Prostate gland (tissue), 2 donors: ENCODE measurements around the gene CYP2C8. TPM values are rescaled to one million over a fixed set of nuclear protein-coding genes. Genes with fewer than 3 reads are reported as not detected.

Source experiments
- DNase-seq: peaks from one replicate; pipeline ENCODE4 v3.0.0-alpha.2; 2019; ENCODE audit warnings: low spot score
- H3K27ac ChIP-seq, 2 donors: fragments of 200-600 bp; sonication (generic); 2 replicates each; pipeline ENCODE4 v1.5.1; 2017 to 2019
- H3K27me3 ChIP-seq: fragments of 200-600 bp; sonication (generic); replicated peaks from 2 replicates; pipeline ENCODE4 v1.5.1; 2019; ENCODE audit not compliant: insufficient read depth
- H3K36me3 ChIP-seq, 2 donors: fragments of 200-600 bp; sonication (generic); 1 replicate in 1 of 2; 2 replicates in 1 of 2; pipeline versions ENCODE4 v1.5.1 to v1.8.1; 2017 to 2019
- H3K4me1 ChIP-seq: fragments of 200-600 bp; sonication (generic); replicated peaks from 2 replicates; pipeline ENCODE4 v1.5.1; 2019
- H3K4me3 ChIP-seq, 2 donors: fragments of 200-600 bp; sonication (generic); 2 replicates each; pipeline ENCODE4 v1.5.1; 2017 to 2019
- H3K9me3 ChIP-seq: fragments of 200-600 bp; sonication (generic); 2 replicates; pipeline ENCODE4 v1.5.1; 2017
- CTCF ChIP-seq, 4 experiments: fragments of 200-600 bp in 2 of 4; fragments of 450-650 bp in 2 of 4; sonication (generic) in 2 of 4; IDR thresholded peaks; 1 replicate in 3 of 4; 2 replicates in 1 of 4; pipeline ENCODE4 v1.5.1; 2016 to 2019; ENCODE audit warnings: antibody characterized with exemption in 4 of 4, mild to moderate bottlenecking in 2 of 4, moderate library complexity in 2 of 4
- POLR2A ChIP-seq: fragments of 450-650 bp; IDR thresholded peaks from one replicate; pipeline ENCODE4 v1.6.1; 2016; ENCODE audit warnings: antibody characterized with exemption, mild to moderate bottlenecking
- POLR2AphosphoS5 ChIP-seq: sonication (generic); formaldehyde crosslinking; IDR thresholded peaks from one replicate; pipeline ENCODE4 v1.6.1; 2017; ENCODE audit warnings: antibody characterized with exemption
- WGBS: methylation state at CpG from one replicate; pipeline ENCODE4 v1.1.5; 2018; 5-methylcytosine and 5-hydroxymethylcytosine counted together
- intact Hi-C: fragments of 100-400 bp; cut with DNase I; formaldehyde crosslinking; loops from one replicate; pipeline ENCODE4 v1.14.2; 2022
- total RNA-seq, 2 donors: library from RNA; depleted of rRNA; stranded (reverse); fragments of >200 nt; gene quantifications; one replicate each; pipeline ENCODE4 v1.1.0, GENCODE V29; 2016

Gene CYP2C8
- total RNA-seq, 2 donors from 2014 or later: 0.36 to 0.40 TPM

GRCh38 chr10:95048206-95048605, 21.1 kb downstream of the CYP2C8 start:
- no peaks in the 10 kb centered on the region for H3K27me3 ChIP-seq
- H3K4me1 ChIP-seq: no peaks in the 10 kb centered on the region
- DNase-seq: no peak
- no peak overlapping the region for H3K4me3 ChIP-seq
- no peak overlapping the region for H3K27ac ChIP-seq
- TF ChIP-seq POLR2AphosphoS5 (no peak), POLR2A (no peak), CTCF (IDR thresholded peaks at IDR 0.05) (no peak)
- H3K36me3 ChIP-seq: no peaks in the 10 kb centered on the region
- WGBS: 91% methylated on average over 2 of the region's 2 CpGs
- intact Hi-C loops: no loop called here
- no peaks in the 10 kb centered on the region for H3K9me3 ChIP-seq

GRCh38 chr10:95039281-95039680, 30.0 kb downstream of the CYP2C8 start:
- WGBS: 87% methylated on average over 2 of the region's 2 CpGs
- H3K9me3 ChIP-seq: no peaks in the 10 kb centered on the region
- no peak for DNase-seq
- intact Hi-C loops: no loop called here
- TF ChIP-seq POLR2A (no peak), POLR2AphosphoS5 (no peak), CTCF (IDR thresholded peaks at IDR 0.05) (no peak)
- no peaks in the 10 kb centered on the region for H3K4me1 ChIP-seq
- no peak overlapping the region for H3K4me3 ChIP-seq
- H3K36me3 ChIP-seq: no peaks in the 10 kb centered on the region
- H3K27ac ChIP-seq: no peak overlapping the region
- no peaks in the 10 kb centered on the region for H3K27me3 ChIP-seq

GRCh38 chr10:95035332-95036295, 33.7 kb downstream of the CYP2C8 start:
- H3K27ac ChIP-seq: no peak overlapping the region
- 54% methylated on average over 4 of the region's 4 CpGs for WGBS

GRCh38 chr10:95034401-95034800, 34.9 kb downstream of the CYP2C8 start:
- H3K27me3 ChIP-seq: no peaks in the 10 kb centered on the region
- TF ChIP-seq CTCF (IDR thresholded peaks at IDR 0.05): no peak
- TF ChIP-seq POLR2AphosphoS5: no peak
- no peak for TF ChIP-seq POLR2A
- no peaks in the 10 kb centered on the region for H3K4me1 ChIP-seq
- no peak for DNase-seq
- no peak overlapping the region for H3K27ac ChIP-seq
- H3K4me3 ChIP-seq: no peak overlapping the region
- WGBS: 78% methylated on average over 4 of the region's 4 CpGs
- no peaks in the 10 kb centered on the region for H3K36me3 ChIP-seq
- no peaks in the 10 kb centered on the region for H3K9me3 ChIP-seq
- intact Hi-C loops: no loop called here

More at GRCh38 chr10:95035332-95036295, 33.7 kb downstream of the CYP2C8 start:
- no peaks in the 10 kb centered on the region for H3K4me1 ChIP-seq
- H3K4me3 ChIP-seq: no peak overlapping the region
- TF ChIP-seq CTCF (IDR thresholded peaks at IDR 0.05): no peak
- no peak for TF ChIP-seq POLR2AphosphoS5
- TF ChIP-seq POLR2A: no peak
- no peaks in the 10 kb centered on the region for H3K36me3 ChIP-seq
- H3K9me3 ChIP-seq: no peaks in the 10 kb centered on the region
- DNase-seq: no peak
- no peaks in the 10 kb centered on the region for H3K27me3 ChIP-seq
- intact Hi-C loops: no loop called here

- TF ChIP-seq POLR2AphosphoS5 (no peak), CTCF (IDR thresholded peaks at IDR 0.05) (no peak), POLR2A (no peak)
- intact Hi-C loops: no loop called here
- Histone ChIP-seq H3K4me3 (no peak overlapping the region), H3K36me3 (no peaks in the 10 kb centered on the region), H3K9me3 (no peaks in the 10 kb centered on the region), H3K4me1 (no peaks in the 10 kb centered on the region), H3K27me3 (no peaks in the 10 kb centered on the region), H3K27ac (no peak overlapping the region)
- DNase-seq: no peak
Observed at GRCh38 chr10:95031656-95032055, 37.6 kb downstream of the CYP2C8 start.
